ENCODE measurements around the gene HEPACAM.

- no peak for TF ChIP-seq CTCF (IDR thresholded peaks at IDR 0.05)
- TF ChIP-seq POLR2A (IDR thresholded peaks at IDR 0.05): no peak
Observed at GRCh38 chr11:124938970-124939369, 3.1 kb upstream of the HEPACAM start.
